ENCODE results near the gene ZNF136.

GRCh38 chr19:12180377-12180776 is 17.5 kb downstream of the ZNF136 start:
- no peak for TF ChIP-seq CTCF (IDR thresholded peaks at IDR 0.05)
- TF ChIP-seq POLR2AphosphoS5 (IDR thresholded peaks at IDR 0.05; ENCODE audit: low read depth, low read length): no peak
- TF ChIP-seq TCF7L2 (IDR thresholded peaks at IDR 0.05; ENCODE audit: low read depth, low read length): no peak
- TF ChIP-seq SIN3A (IDR thresholded peaks at IDR 0.05; ENCODE audit: borderline replicate concordance, insufficient read depth, low read depth, low read length): no peak

Data from Panc1 (cell line).